Measurements from ENCODE around the gene VCL. TPM values are rescaled to one million over a fixed set of nuclear protein-coding genes. Genes with fewer than 3 reads are reported as not detected.
A peak's percentile ranks its signal among the peaks of the same experiment; 100 is the strongest.
"Not testable (repeated sequence)": the region's sequence is repeated elsewhere in the genome, so short reads cannot be mapped to it uniquely, and the experiment has no call there.

VCL gene
- total and polyA plus RNA-seq, 8 donors, result 90.6 to 195 (median 98.2) TPM

GRCh38 chr10:74024600-74024999 lies 26.7 kb downstream of the VCL start:
- TF ChIP-seq CTCF (IDR thresholded peaks at IDR 0.05), result no peak
- Histone ChIP-seq H3K4me3 (no peak overlapping the region), H3K9me3 (no peaks in the 10 kb centered on the region), H3K4me1 (peaks cover 6 to 67% of the 10 kb centered on the region in 2 donors), H3K27ac (no peak overlapping the region), H3K27me3 (no peaks in the 10 kb centered on the region), H3K36me3 (peaks cover 0 to 4% of the 10 kb centered on the region in 2 donors)
- ATAC-seq, result peak; percentile 31
- intact Hi-C loops (cut with DNase I), result no loop called here
- DNase-seq, result no peak

- DNase-seq (no peak), ATAC-seq (no peak)
- no peak overlapping the region for H3K27ac ChIP-seq
- no peaks in the 10 kb centered on the region for H3K9me3 ChIP-seq
- H3K4me3 ChIP-seq, result no peak overlapping the region
- TF ChIP-seq CTCF (IDR thresholded peaks at IDR 0.05), result no peak
- no peaks in the 10 kb centered on the region for H3K27me3 ChIP-seq
- H3K36me3 ChIP-seq, result peaks cover 0 to 4% of the 10 kb centered on the region in 2 donors
- peaks cover 6 to 69% of the 10 kb centered on the region in 2 donors for H3K4me1 ChIP-seq
- intact Hi-C loops (cut with DNase I), result no loop called here
Measured at GRCh38 chr10:74025380-74025978, 27.6 kb downstream of the VCL start.

- peaks cover 6 to 67% of the 10 kb centered on the region in 2 donors for H3K4me1 ChIP-seq
Measured at GRCh38 chr10:74026428-74027015, 28.6 kb downstream of the VCL start.

GRCh38 chr10:74027702-74028101 lies 29.8 kb downstream of the VCL start:
- Histone ChIP-seq H3K27ac (no peak overlapping the region), H3K4me1 (peaks cover 6 to 70% of the 10 kb centered on the region in 2 donors), H3K36me3 (peaks cover 0 to 4% of the 10 kb centered on the region in 2 donors), H3K27me3 (no peaks in the 10 kb centered on the region), H3K9me3 (no peaks in the 10 kb centered on the region), H3K4me3 (no peak overlapping the region)
- TF ChIP-seq CTCF (IDR thresholded peaks at IDR 0.05), result no peak
- no peak for DNase-seq
- no peak for ATAC-seq
- intact Hi-C loops (cut with DNase I), result no loop called here

More at GRCh38 chr10:74026428-74027015, 28.6 kb downstream of the VCL start:
- DNase-seq, result no peak
- no peaks in the 10 kb centered on the region for H3K9me3 ChIP-seq
- H3K27ac ChIP-seq, result no peak overlapping the region
- TF ChIP-seq CTCF (IDR thresholded peaks at IDR 0.05), result no peak
- ATAC-seq, result no peak
- H3K4me3 ChIP-seq, result no peak overlapping the region
- intact Hi-C loops (cut with DNase I), result no loop called here
- H3K27me3 ChIP-seq, result no peaks in the 10 kb centered on the region
- H3K36me3 ChIP-seq, result peaks cover 0 to 4% of the 10 kb centered on the region in 2 donors

GRCh38 chr10:74029943-74030342 lies 32.0 kb downstream of the VCL start:
- DNase-seq, result no peak
- no peak for TF ChIP-seq CTCF (IDR thresholded peaks at IDR 0.05)
- Histone ChIP-seq H3K4me3 (no peak overlapping the region), H3K27me3 (no peaks in the 10 kb centered on the region), H3K27ac (peak overlapping the region in 1 of 2 donors; percentile 3), H3K9me3 (no peaks in the 10 kb centered on the region), H3K4me1 (peaks cover 13 to 65% of the 10 kb centered on the region in 2 donors), H3K36me3 (peaks cover 0 to 4% of the 10 kb centered on the region in 2 donors)
- no peak for ATAC-seq
- intact Hi-C loops (cut with DNase I), result no loop called here

GRCh38 chr10:74032208-74032607 lies 34.3 kb downstream of the VCL start:
- H3K9me3 ChIP-seq; H3K4me3 ChIP-seq; H3K27ac ChIP-seq; ATAC-seq; DNase-seq; H3K27me3 ChIP-seq; intact Hi-C loops (cut with DNase I): not testable (repeated sequence)
- Histone ChIP-seq H3K36me3 (peaks cover 0 to 15% of the 10 kb centered on the region in 2 donors), H3K4me1 (peaks cover 7 to 52% of the 10 kb centered on the region in 2 donors)
